GM12892 (cell line): ENCODE data around the gene FAF1.

Source experiments
- POLR2A ChIP-seq: IDR thresholded peaks from 2 replicates; pipeline ENCODE4 v1.6.1; 2011; ENCODE audit warnings: low read depth, low read length, control low read depth
- TAF1 ChIP-seq: IDR thresholded peaks from 2 replicates; pipeline ENCODE4 v1.6.1; 2011; ENCODE audit warnings: low read depth, mild to moderate bottlenecking, control low read depth, low read length, borderline replicate concordance

GRCh38 chr1:50416553-50417453 lies 543.3 kb downstream of the FAF1 start:
- TF ChIP-seq POLR2A (no peak), TAF1 (no peak)
